Measurements from ENCODE around the gene SPDYE17.
"Not testable (repeated sequence)": the region's sequence is repeated elsewhere in the genome, so short reads cannot be mapped to it uniquely, and the experiment has no call there.

DNA sequence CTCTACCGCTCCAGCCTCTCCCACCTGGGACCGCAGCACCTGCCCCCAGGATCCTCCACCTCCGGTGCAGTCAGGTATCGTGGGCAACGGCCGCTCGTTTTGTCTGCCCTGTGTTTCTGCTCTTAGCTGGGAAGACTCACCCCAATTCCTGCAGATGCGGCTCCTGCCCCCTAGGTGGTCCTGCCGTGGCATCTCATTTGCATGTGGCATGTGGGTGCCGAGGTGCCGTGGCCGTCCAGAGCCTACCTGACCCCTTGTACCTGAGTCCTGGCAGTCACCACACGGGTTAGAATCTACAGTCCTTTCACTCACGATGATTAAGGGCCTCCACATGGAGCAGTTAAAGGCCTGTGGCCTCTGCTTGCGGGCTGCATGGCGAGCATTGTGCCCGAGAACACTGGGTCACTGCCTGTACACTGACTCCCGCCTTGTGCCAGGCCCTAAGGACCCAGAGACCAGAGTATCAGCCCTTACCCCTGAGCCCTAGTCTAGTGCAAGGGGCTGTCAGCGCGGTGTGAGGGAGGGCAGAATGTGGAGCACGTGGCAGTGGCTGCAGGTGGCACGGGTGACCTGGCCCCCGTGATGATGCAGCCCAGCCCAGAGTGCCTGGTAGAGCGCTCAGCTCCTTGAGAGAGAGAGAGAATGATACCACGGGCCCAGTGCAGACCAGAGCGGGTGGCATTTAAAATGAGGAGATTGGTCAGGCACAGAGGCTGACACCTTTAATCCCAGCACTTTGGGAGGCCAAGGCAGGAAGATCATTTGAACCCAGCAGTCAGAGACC, 50.8 kb downstream of the SPDYE17 start:
- TF ChIP-seq, protein P1, sequence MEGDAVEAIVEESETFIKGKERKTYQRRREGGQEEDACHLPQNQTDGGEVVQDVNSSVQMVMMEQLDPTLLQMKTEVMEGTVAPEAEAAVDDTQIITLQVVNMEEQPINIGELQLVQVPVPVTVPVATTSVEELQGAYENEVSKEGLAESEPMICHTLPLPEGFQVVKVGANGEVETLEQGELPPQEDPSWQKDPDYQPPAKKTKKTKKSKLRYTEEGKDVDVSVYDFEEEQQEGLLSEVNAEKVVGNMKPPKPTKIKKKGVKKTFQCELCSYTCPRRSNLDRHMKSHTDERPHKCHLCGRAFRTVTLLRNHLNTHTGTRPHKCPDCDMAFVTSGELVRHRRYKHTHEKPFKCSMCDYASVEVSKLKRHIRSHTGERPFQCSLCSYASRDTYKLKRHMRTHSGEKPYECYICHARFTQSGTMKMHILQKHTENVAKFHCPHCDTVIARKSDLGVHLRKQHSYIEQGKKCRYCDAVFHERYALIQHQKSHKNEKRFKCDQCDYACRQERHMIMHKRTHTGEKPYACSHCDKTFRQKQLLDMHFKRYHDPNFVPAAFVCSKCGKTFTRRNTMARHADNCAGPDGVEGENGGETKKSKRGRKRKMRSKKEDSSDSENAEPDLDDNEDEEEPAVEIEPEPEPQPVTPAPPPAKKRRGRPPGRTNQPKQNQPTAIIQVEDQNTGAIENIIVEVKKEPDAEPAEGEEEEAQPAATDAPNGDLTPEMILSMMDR (IDR thresholded peaks at IDR 0.05; ENCODE audit: insufficient read depth, low read length), result not testable (repeated sequence)
- TF ChIP-seq SPI1 (IDR thresholded peaks at IDR 0.05; ENCODE audit: borderline replicate concordance, low read depth); REST (IDR thresholded peaks at IDR 0.05; ENCODE audit: insufficient replicate concordance, low read depth): not testable (repeated sequence)

Measured in HL-60 (cell line).